IMR-90 (cell line): ENCODE data around the gene OAS1. TPM values are rescaled to one million over a fixed set of nuclear protein-coding genes. Genes with fewer than 3 reads are reported as not detected.
"Not testable (repeated sequence)": the region's sequence is repeated elsewhere in the genome, so short reads cannot be mapped to it uniquely, and the experiment has no call there.

Experiments used
- ATAC-seq: fragments of 200-7000 bp; cut with Tn5 transposase; 2 replicates; pipeline ENCODE4 v1.9.1; 2020; ENCODE audit warnings: low read depth, mild to moderate bottlenecking, moderate library complexity
- BruUV-seq: library from RNA; stranded (reverse); fragments of 400-500 nt; replicated peaks from 2 replicates; lab custom pipeline; 2021; lab: Mats Ljungman, UMichigan
- CTCF ChIA-PET: fragments of 300-600 bp; formaldehyde crosslinking; extraction: SDS; loops from one replicate; lab custom pipeline; 2021; ENCODE audit warnings: antibody characterized with exemption; lab: Yijun Ruan, JAX
- POLR2A ChIA-PET: fragments of 300-600 bp; sonication (Branson Sonifier 250); formaldehyde crosslinking; loops from one replicate; lab custom pipeline; 2022; ENCODE audit warnings: antibody characterized with exemption; ENCODE audit not compliant: unreplicated experiment; lab: Charles Lee
- DNase-seq: peaks from one replicate; pipeline ENCODE4 v3.0.0; 2013
- H2AFZ ChIP-seq: replicated peaks from 2 replicates; pipeline ENCODE3; 2013; ENCODE audit warnings: low read length, mild to moderate bottlenecking; ENCODE audit not compliant: poor library complexity
- H2AK5ac ChIP-seq: 2 replicates; pipeline ENCODE4 v1.6.1; 2013; ENCODE audit warnings: low read depth, low read length, inconsistent platforms
- H2AK9ac ChIP-seq: replicated peaks from 2 replicates; pipeline ENCODE3; 2013; ENCODE audit warnings: mild to moderate bottlenecking, low read depth, low read length, moderate library complexity; ENCODE audit not compliant: poor library complexity
- H2BK120ac ChIP-seq: 2 replicates; pipeline ENCODE4 v1.6.1; 2013; ENCODE audit warnings: low read depth, low read length, inconsistent platforms
- H2BK15ac ChIP-seq: 3 replicates; pipeline ENCODE4 v1.6.1; 2013; ENCODE audit warnings: low read depth, low read length, inconsistent platforms
- H2BK20ac ChIP-seq: 2 replicates; pipeline ENCODE4 v1.6.1; 2013; ENCODE audit warnings: low read depth, mild to moderate bottlenecking, inconsistent platforms, low read length, moderate library complexity
- H2BK5ac ChIP-seq: 2 replicates; pipeline ENCODE4 v1.6.1; 2013; ENCODE audit warnings: mild to moderate bottlenecking, low read depth, low read length, inconsistent platforms; ENCODE audit not compliant: poor library complexity, severe bottlenecking
- H3K14ac ChIP-seq: replicated peaks from 2 replicates; pipeline ENCODE4 v1.6.1; 2013; ENCODE audit warnings: low read depth, low read length, inconsistent platforms
- H3K18ac ChIP-seq: 2 replicates; pipeline ENCODE4 v1.6.1; 2013; ENCODE audit warnings: low read depth, low read length, control low read depth
- H3K23ac ChIP-seq: 2 replicates; pipeline ENCODE4 v1.6.1; 2013; ENCODE audit warnings: low read depth, low read length, inconsistent platforms
- H3K27ac ChIP-seq: 2 replicates; pipeline ENCODE4 v1.5.1; 2013; ENCODE audit warnings: mild to moderate bottlenecking, control low read depth, low read length; ENCODE audit not compliant: insufficient read depth
- H3K27me3 ChIP-seq: 2 replicates; pipeline ENCODE4 v1.6.1; 2013; ENCODE audit warnings: low read length; ENCODE audit not compliant: control insufficient read depth, insufficient read depth
- H3K36me3 ChIP-seq: 2 replicates; pipeline ENCODE4 v1.6.1; 2013; ENCODE audit warnings: low read length, mixed read lengths; ENCODE audit not compliant: control insufficient read depth, insufficient read depth
- H3K4ac ChIP-seq: 2 replicates; pipeline ENCODE4 v1.6.1; 2013; ENCODE audit warnings: low read depth, low read length, inconsistent platforms
- H3K4me1 ChIP-seq: 2 replicates; pipeline ENCODE4 v1.6.1; 2013; ENCODE audit warnings: low read length, mixed read lengths; ENCODE audit not compliant: control insufficient read depth, insufficient read depth
- H3K4me2 ChIP-seq: 2 replicates; pipeline ENCODE4 v1.6.1; 2013; ENCODE audit warnings: low read depth, mild to moderate bottlenecking, control low read depth, low read length, moderate library complexity
- H3K4me3 ChIP-seq: 2 replicates; pipeline ENCODE4 v1.5.1; 2013; ENCODE audit warnings: low read depth, mild to moderate bottlenecking, control low read depth, low read length, moderate library complexity; ENCODE audit not compliant: insufficient read depth
- H3K56ac ChIP-seq: 2 replicates; pipeline ENCODE4 v1.6.1; 2013; ENCODE audit warnings: low read length, inconsistent platforms; ENCODE audit not compliant: insufficient read depth; ENCODE audit errors: extremely low read depth
- H3K79me1 ChIP-seq, 2 experiments: 2 replicates each; pipeline ENCODE4 v1.6.1; 2013; ENCODE audit warnings: low read length in 2 of 2, inconsistent platforms in 1 of 2, low read depth in 1 of 2
- H3K9ac ChIP-seq: 2 replicates; pipeline ENCODE4 v1.6.1; 2013; ENCODE audit warnings: low read depth, low read length, control low read depth
- H3K9me1 ChIP-seq: 2 replicates; pipeline ENCODE4 v1.6.1; 2013; ENCODE audit warnings: low read length, inconsistent platforms; ENCODE audit not compliant: insufficient read depth
- H3K9me3 ChIP-seq: 2 replicates; pipeline ENCODE4 v1.6.1; 2013; ENCODE audit warnings: low read length; ENCODE audit not compliant: control insufficient read depth, insufficient read depth
- H4K20me1 ChIP-seq: 2 replicates; pipeline ENCODE4 v1.6.1; 2013; ENCODE audit warnings: low read length, inconsistent platforms; ENCODE audit not compliant: insufficient read depth
- H4K5ac ChIP-seq: 2 replicates; pipeline ENCODE4 v1.6.1; 2013; ENCODE audit warnings: mild to moderate bottlenecking, low read depth, low read length, control low read depth
- H4K8ac ChIP-seq, 2 experiments: 2 replicates each; pipeline ENCODE4 v1.6.1; 2013; ENCODE audit warnings: low read depth in 2 of 2, low read length in 2 of 2, control low read depth in 1 of 2, inconsistent platforms in 1 of 2
- H4K91ac ChIP-seq: 2 replicates; pipeline ENCODE4 v1.6.1; 2013; ENCODE audit warnings: low read depth, low read length, inconsistent platforms; ENCODE audit not compliant: insufficient read depth
- WGBS, 2 experiments: methylation state at CpG; one replicate each; pipeline versions ENCODE4 v1.1.5 to v1.1.7; 2013; ENCODE audit warnings: missing lambda C conversion rate in 2 of 2; ENCODE audit not compliant: insufficient read length in 1 of 2; ENCODE audit errors: extremely low coverage in 2 of 2; 5-methylcytosine and 5-hydroxymethylcytosine counted together
- dilution Hi-C: fragments of 300-500 bp; cut with HindIII; formaldehyde crosslinking; loops from one replicate; pipeline ENCODE4 v1.14.3; 2018; ENCODE audit warnings: low sequenced_read_pairs; ENCODE audit not compliant: unreplicated experiment
- in situ Hi-C: fragments of 300-500 bp; cut with MboI; formaldehyde crosslinking; loops from 3 replicates; pipeline ENCODE4 v1.14.3; 2019; ENCODE audit warnings: low sequenced_read_pairs, inconsistent platforms, mixed read lengths
- intact Hi-C: fragments of 100-400 bp; cut with micrococcal nuclease; formaldehyde crosslinking; loops from 2 replicates; pipeline ENCODE4 v1.10.0; 2022
- polyA plus RNA-seq, 3 experiments: library from polyadenylated mRNA; depleted of rRNA; stranded (reverse); fragments of >200 nt; gene quantifications; 2 replicates each; pipeline ENCODE4 v1.2.3, GENCODE V29; 2012; ENCODE audit warnings: low replicate concordance in 1 of 3
- total RNA-seq: library from RNA; depleted of rRNA; stranded (reverse); fragments of >200 nt; gene quantifications from 2 replicates; pipeline ENCODE4 v1.2.3, GENCODE V29; 2012

Gene OAS1
- total and polyA plus RNA-seq, 2 of the 4 experiments (the other 2 are of a cell fraction), result not detected

DNA sequence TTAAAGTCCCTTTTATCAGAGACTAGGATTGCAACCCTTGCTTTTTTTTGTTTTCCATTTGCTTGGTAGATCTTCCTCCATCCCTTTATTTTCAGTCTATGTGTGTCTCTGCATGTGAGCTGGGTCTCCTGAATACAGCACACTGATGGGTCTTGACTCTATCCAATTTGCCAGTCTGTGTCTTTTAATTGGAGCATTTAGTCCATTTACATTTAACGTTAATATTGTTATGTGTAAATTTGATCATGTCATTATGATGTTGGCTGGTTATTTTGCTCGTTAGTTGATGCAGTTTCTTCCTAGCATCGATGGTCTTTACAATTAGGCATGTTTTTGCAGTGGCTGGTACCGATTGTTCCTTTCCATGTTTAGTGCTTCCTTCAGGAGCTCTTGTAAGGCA, 50.4 kb downstream of the OAS1 start:
- H2AK9ac ChIP-seq, H3K56ac ChIP-seq, H2BK120ac ChIP-seq, H3K18ac ChIP-seq, H3K9me3 ChIP-seq, H3K27ac ChIP-seq, H3K79me1 ChIP-seq, DNase-seq, H3K4me3 ChIP-seq, CTCF ChIA-PET, ATAC-seq, H2BK20ac ChIP-seq, H3K23ac ChIP-seq, H4K91ac ChIP-seq, H3K9me1 ChIP-seq, H4K20me1 ChIP-seq, H2AK5ac ChIP-seq, H2BK15ac ChIP-seq, in situ Hi-C loops, H3K4me2 ChIP-seq, H2BK5ac ChIP-seq, POLR2A ChIA-PET, H3K27me3 ChIP-seq, H4K8ac ChIP-seq, H3K14ac ChIP-seq, H4K5ac ChIP-seq, H3K4ac ChIP-seq, H3K9ac ChIP-seq, intact Hi-C loops, H3K4me1 ChIP-seq, dilution Hi-C loops, H2AFZ ChIP-seq, BruUV-seq, H3K36me3 ChIP-seq: not testable (repeated sequence)
- no CpG with 5 or more reads among the region's 4 CpGs for WGBS, 2 experiments
